Neural cell (in vitro differentiated cells): ENCODE data around the gene VSIG4. TPM values are rescaled to one million over a fixed set of nuclear protein-coding genes. Genes with fewer than 3 reads are reported as not detected.

Experiments
- H2AFZ ChIP-seq: fragments of 200-600, 300-800 bp; sonication (generic), shearing (Covaris generic); 2 replicates; pipeline ENCODE4 v1.6.0; 2014; ENCODE audit warnings: low read depth, mild to moderate bottlenecking, antibody characterized with exemption, low read length, moderate library complexity
- H3F3A ChIP-seq: fragments of 200-600 bp; shearing (Covaris generic); 2 replicates; pipeline ENCODE4 v1.6.1; 2016; ENCODE audit warnings: mild to moderate bottlenecking, moderate library complexity, mixed read lengths, antibody characterized with exemption, low read length; ENCODE audit not compliant: insufficient read depth, poor library complexity, severe bottlenecking
- H3K27ac ChIP-seq: fragments of 200-600, 300-800 bp; sonication (generic), shearing (Covaris generic); 2 replicates; pipeline ENCODE4 v1.5.1; 2014; ENCODE audit warnings: mild to moderate bottlenecking, low read length, moderate library complexity
- H3K27me3 ChIP-seq: fragments of 300-800, 200-600 bp; sonication (generic), shearing (Covaris generic); 2 replicates; pipeline ENCODE4 v1.6.0; 2014; ENCODE audit warnings: mild to moderate bottlenecking, low read depth, low read length, moderate library complexity; ENCODE audit not compliant: insufficient read depth
- H3K36me3 ChIP-seq: fragments of 300-800, 200-600 bp; sonication (generic), shearing (Covaris generic); 2 replicates; pipeline ENCODE4 v1.5.1; 2014; ENCODE audit warnings: mild to moderate bottlenecking, antibody characterized with exemption, low read length, moderate library complexity; ENCODE audit not compliant: insufficient read depth
- H3K4me2 ChIP-seq: fragments of 300-800, 200-600 bp; sonication (generic), shearing (Covaris generic); 2 replicates; pipeline ENCODE4 v1.6.0; 2014; ENCODE audit warnings: mild to moderate bottlenecking, low read length
- H3K4me3 ChIP-seq: fragments of 300-800, 200-600 bp; sonication (generic), shearing (Covaris generic); 2 replicates; pipeline ENCODE4 v1.5.1; 2014; ENCODE audit warnings: mild to moderate bottlenecking, low read length, moderate library complexity
- H3K79me2 ChIP-seq: fragments of 200-600 bp; shearing (Covaris generic); replicated peaks from 2 replicates; pipeline ENCODE4 v1.6.0; 2014; ENCODE audit warnings: mild to moderate bottlenecking, low read length, moderate library complexity; ENCODE audit not compliant: insufficient read depth
- H3K9ac ChIP-seq: fragments of 300-800, 200-600 bp; sonication (generic), shearing (Covaris generic); 2 replicates; pipeline ENCODE4 v1.6.1; 2016; ENCODE audit warnings: mild to moderate bottlenecking, low read length, mixed read lengths
- H3K9me2 ChIP-seq: fragments of 200-600 bp; shearing (Covaris generic); 2 replicates; pipeline ENCODE4 v1.6.1; 2016; ENCODE audit warnings: mild to moderate bottlenecking, low read length, mixed read lengths; ENCODE audit not compliant: insufficient read depth
- H3K9me3 ChIP-seq: fragments of 200-600, 300-800 bp; sonication (generic), shearing (Covaris generic); 2 replicates; pipeline ENCODE4 v1.6.1; 2016; ENCODE audit warnings: mild to moderate bottlenecking, mixed run types, low read length, moderate library complexity, mixed read lengths
- H4K20me1 ChIP-seq: fragments of 200-600 bp; shearing (Covaris generic); 2 replicates; pipeline ENCODE4 v1.6.1; 2016; ENCODE audit warnings: mild to moderate bottlenecking, mixed run types; ENCODE audit not compliant: insufficient read depth
- EP300 ChIP-seq: fragments of 450-650 bp; conservative IDR thresholded peaks from 2 replicates; pipeline ENCODE4 v1.6.1; 2014; ENCODE audit warnings: antibody characterized with exemption, mild to moderate bottlenecking, moderate library complexity; ENCODE audit not compliant: poor library complexity, severe bottlenecking
- EZH2 ChIP-seq: fragments of 200-600, 300-800 bp; shearing (Covaris generic), sonication (generic); IDR thresholded peaks from 2 replicates; pipeline ENCODE4 v1.6.1; 2014; ENCODE audit warnings: antibody characterized with exemption, low read length, borderline replicate concordance, mild to moderate bottlenecking; ENCODE audit not compliant: insufficient read depth, poor library complexity, severe bottlenecking
- MXI1 ChIP-seq: fragments of 450-650 bp; conservative IDR thresholded peaks from 2 replicates; pipeline ENCODE4 v1.6.1; 2014; ENCODE audit warnings: antibody characterized with exemption, mild to moderate bottlenecking; ENCODE audit not compliant: poor library complexity, severe bottlenecking
- POLR2AphosphoS5 ChIP-seq: IDR thresholded peaks from 2 replicates; pipeline ENCODE4 v1.6.1; 2012
- RAD21 ChIP-seq: fragments of 450-650 bp; conservative IDR thresholded peaks from 2 replicates; pipeline ENCODE4 v1.6.1; 2014; ENCODE audit warnings: antibody characterized with exemption, mild to moderate bottlenecking, moderate library complexity
- REST ChIP-seq: IDR thresholded peaks from 2 replicates; pipeline ENCODE4 v1.6.1; 2012; ENCODE audit warnings: borderline replicate concordance
- SMC3 ChIP-seq: fragments of 450-650 bp; conservative IDR thresholded peaks from 2 replicates; pipeline ENCODE4 v1.6.1; 2014; ENCODE audit warnings: antibody characterized with exemption, mild to moderate bottlenecking, moderate library complexity; ENCODE audit not compliant: poor library complexity
- TAF1 ChIP-seq: IDR thresholded peaks from 2 replicates; pipeline ENCODE4 v1.6.1; 2012; ENCODE audit warnings: low read depth
- polyA plus RNA-seq: library from polyadenylated mRNA; depleted of rRNA; stranded (reverse); fragments of >200 nt; gene quantifications from 2 replicates; pipeline ENCODE4 v1.2.3, GENCODE V29; 2014
- TF ChIP-seq, protein P1 (sequence below): fragments of 450-650 bp; IDR thresholded peaks from 2 replicates; pipeline ENCODE4 v1.5.1; 2014; ENCODE audit warnings: antibody characterized with exemption, mild to moderate bottlenecking, moderate library complexity; ENCODE audit not compliant: poor library complexity, severe bottlenecking

The VSIG4 gene
- polyA plus RNA-seq, 1 donor from 2014 or later = not detected

- no peak overlapping the region for H3K4me3 ChIP-seq
- no peaks in the 10 kb centered on the region for H3F3A ChIP-seq
- no peak overlapping the region for H3K27ac ChIP-seq
- H3K4me2 ChIP-seq = no peak overlapping the region
- no peak overlapping the region for H3K9ac ChIP-seq
- no peaks in the 10 kb centered on the region for H3K9me3 ChIP-seq
- H3K79me2 ChIP-seq = no peaks in the 10 kb centered on the region
- no peaks in the 10 kb centered on the region for H3K36me3 ChIP-seq
- TF ChIP-seq REST (no peak), RAD21 (no peak), EP300 (no peak), MXI1 (no peak), TAF1 (no peak), EZH2 (no peak), SMC3 (no peak), POLR2AphosphoS5 (no peak)
- TF ChIP-seq, protein P1, sequence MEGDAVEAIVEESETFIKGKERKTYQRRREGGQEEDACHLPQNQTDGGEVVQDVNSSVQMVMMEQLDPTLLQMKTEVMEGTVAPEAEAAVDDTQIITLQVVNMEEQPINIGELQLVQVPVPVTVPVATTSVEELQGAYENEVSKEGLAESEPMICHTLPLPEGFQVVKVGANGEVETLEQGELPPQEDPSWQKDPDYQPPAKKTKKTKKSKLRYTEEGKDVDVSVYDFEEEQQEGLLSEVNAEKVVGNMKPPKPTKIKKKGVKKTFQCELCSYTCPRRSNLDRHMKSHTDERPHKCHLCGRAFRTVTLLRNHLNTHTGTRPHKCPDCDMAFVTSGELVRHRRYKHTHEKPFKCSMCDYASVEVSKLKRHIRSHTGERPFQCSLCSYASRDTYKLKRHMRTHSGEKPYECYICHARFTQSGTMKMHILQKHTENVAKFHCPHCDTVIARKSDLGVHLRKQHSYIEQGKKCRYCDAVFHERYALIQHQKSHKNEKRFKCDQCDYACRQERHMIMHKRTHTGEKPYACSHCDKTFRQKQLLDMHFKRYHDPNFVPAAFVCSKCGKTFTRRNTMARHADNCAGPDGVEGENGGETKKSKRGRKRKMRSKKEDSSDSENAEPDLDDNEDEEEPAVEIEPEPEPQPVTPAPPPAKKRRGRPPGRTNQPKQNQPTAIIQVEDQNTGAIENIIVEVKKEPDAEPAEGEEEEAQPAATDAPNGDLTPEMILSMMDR = no peak
- no peaks in the 10 kb centered on the region for H4K20me1 ChIP-seq
- H3K27me3 ChIP-seq = no peaks in the 10 kb centered on the region
- H2AFZ ChIP-seq = no peak overlapping the region
- H3K9me2 ChIP-seq = no peaks in the 10 kb centered on the region
Observed at GRCh38 chrX:66042307-66043077, 2.6 kb upstream of the VSIG4 start.

DNA sequence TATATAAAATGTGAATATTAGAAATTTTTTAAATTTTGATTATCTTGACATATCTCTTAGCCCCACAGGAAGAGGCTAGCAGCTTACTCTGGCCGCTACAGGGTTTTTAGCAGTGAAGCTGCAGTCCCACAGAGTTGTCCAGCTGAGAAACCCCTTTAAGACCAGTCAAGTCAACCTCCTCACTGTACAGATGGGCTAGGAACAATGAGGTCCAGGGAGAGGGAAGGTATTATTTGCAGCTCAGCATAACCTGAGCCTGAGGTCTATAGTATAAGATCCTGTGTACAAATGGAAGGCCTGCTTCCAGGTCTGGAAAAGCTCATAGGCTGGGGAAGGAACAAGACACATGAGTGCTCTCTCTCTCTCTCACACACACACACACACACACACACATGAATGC, 1.8 kb downstream of the VSIG4 start:
- Histone ChIP-seq H3K27me3 (no peaks in the 10 kb centered on the region), H3K27ac (no peak overlapping the region), H3F3A (no peaks in the 10 kb centered on the region), H3K9ac (no peak overlapping the region), H4K20me1 (no peaks in the 10 kb centered on the region), H3K79me2 (no peaks in the 10 kb centered on the region), H2AFZ (no peak overlapping the region), H3K9me3 (no peaks in the 10 kb centered on the region), H3K36me3 (no peaks in the 10 kb centered on the region), H3K4me3 (no peak overlapping the region), H3K9me2 (no peaks in the 10 kb centered on the region), H3K4me2 (no peak overlapping the region)
- TF ChIP-seq RAD21 = no peak
- TF ChIP-seq EZH2 = no peak
- TF ChIP-seq REST = no peak
- no peak for TF ChIP-seq SMC3
